ENCODE data around the gene BLVRB.

The BLVRB gene

GRCh38 chr19:40403262-40403984 lies 62.1 kb downstream of the BLVRB start:
- peak; percentile 82 for DNase-seq (ENCODE audit: low read depth)

GRCh38 chr19:40400559-40400958 lies 65.0 kb downstream of the BLVRB start:
- no peak for DNase-seq (ENCODE audit: low read depth)

DNA sequence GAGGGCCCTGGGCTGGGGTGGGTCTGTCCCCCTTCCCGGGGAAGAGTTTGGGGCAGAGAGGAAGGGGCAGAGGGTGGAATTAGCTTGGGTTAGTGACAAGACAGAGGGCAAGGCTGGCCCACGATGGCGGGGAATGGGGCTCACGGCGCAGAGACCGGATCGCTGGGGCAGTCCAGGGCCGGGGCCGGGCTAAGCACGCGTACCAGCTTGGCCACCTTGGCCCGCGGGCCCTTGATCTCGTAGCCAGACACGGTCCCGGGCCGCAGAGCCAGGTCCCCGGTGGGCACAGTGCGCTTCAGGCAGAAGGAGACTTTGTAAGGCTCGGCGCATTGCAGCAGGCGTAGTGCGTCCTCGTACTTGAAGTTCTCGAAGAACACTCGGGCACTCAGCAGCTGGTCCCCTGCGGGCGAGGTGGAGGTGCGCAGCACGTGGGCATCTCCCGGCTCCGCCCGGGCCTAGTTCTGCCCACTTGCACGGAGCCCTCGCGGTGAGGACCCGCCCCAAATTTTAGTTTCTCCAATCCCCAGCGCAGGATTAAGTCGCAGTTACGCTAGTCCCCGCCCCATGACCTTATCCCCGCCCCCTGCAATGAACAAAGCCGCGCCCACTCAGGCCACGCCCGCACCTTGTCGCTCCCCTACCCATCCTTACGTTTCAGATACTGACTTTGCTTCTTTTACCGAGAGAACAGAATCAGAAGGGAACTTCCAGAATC lies 67.0 kb downstream of the BLVRB start:
- DNase-seq (ENCODE audit: low read depth), result no peak
